Measurements from ENCODE around the gene SMIM35.

GRCh38 chr11:118046051-118046963 lies 40.5 kb downstream of the SMIM35 start:
- TF ChIP-seq L3MBTL2 (conservative IDR thresholded peaks at IDR 0.05) = no peak
- no peak for TF ChIP-seq PKNOX1 (IDR thresholded peaks at IDR 0.05)
- no peak for TF ChIP-seq FOXK2 (IDR thresholded peaks at IDR 0.05)
- no peak for TF ChIP-seq BHLHE40 (IDR thresholded peaks at IDR 0.05; ENCODE audit: borderline replicate concordance)
- no peak for TF ChIP-seq ELF4 (IDR thresholded peaks at IDR 0.05)
- no peak for TF ChIP-seq TARDBP (IDR thresholded peaks at IDR 0.05)
- no peak for TF ChIP-seq FOXA1 (IDR thresholded peaks at IDR 0.05)
- no peak for TF ChIP-seq ZNF384 (IDR thresholded peaks at IDR 0.05)
- TF ChIP-seq CTBP1 (IDR thresholded peaks at IDR 0.05; ENCODE audit: borderline replicate concordance) = no peak
- no peak for TF ChIP-seq FOXM1 (IDR thresholded peaks at IDR 0.05; ENCODE audit: borderline replicate concordance)
- no peak for TF ChIP-seq HDGF (IDR thresholded peaks at IDR 0.05; ENCODE audit: borderline replicate concordance)
